Activated CD4-positive, alpha-beta T cell treated with anti-CD3 and anti-CD28 coated beads, Interleukin-2, amount 10 ng/mL, durations not matched to agents 7 days and 5 days (primary cell): ENCODE results near the gene AIMP1. TPM values are rescaled to one million over a fixed set of nuclear protein-coding genes. Genes with fewer than 3 reads are reported as not detected.

Source experiments
- total RNA-seq, 2 experiments: library from RNA; stranded (reverse); gene quantifications; one replicate each; pipeline ENCODE4 v1.2.3, GENCODE V29; 2021

Gene AIMP1
- total RNA-seq, 2 experiments from 2014 or later: 42.9 to 50.9 TPM

Other genes starting within 250 kb of the AIMP1 start
- 10 to 100 TPM; 31.7 to 33.1 TPM for gene TBCK, start 341 bp upstream of the AIMP1 start, total RNA-seq
- gene GIMD1, start 52.2 kb downstream of the AIMP1 start, total RNA-seq: not detected